ENCODE measurements around the gene SYT12. TPM values are rescaled to one million over a fixed set of nuclear protein-coding genes. Genes with fewer than 3 reads are reported as not detected.

SYT12 gene
- total RNA-seq, 4 donors from 2014 or later: 0.33 to 0.64 TPM; not detected in 2

DNA sequence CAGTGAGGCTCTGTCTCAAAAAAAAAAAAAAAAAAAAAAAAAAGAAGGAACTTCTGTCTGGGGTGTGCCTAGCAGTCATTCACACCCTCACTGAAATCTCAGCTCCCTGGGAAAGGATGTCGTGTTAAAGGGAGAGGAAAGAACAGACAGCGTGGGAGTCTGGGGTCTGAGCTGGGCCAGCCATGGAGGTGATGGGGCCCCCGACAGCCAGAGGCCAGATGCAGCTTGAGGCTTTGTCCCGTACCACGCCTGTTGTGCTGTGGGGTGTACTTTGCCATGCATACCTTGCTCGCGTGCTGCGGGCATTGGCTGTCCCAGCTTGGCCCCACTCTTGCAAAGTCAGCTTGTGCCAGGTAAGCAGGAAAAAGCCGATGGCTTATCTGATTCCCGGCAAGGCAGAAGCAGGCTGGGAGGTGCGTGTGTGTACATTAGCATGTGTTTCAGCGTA, 4.6 kb downstream of the SYT12 start:
- Histone ChIP-seq H3K27ac (no peak overlapping the region), H3K9me3 (no peaks in the 10 kb centered on the region), H3K4me3 (no peak overlapping the region), H3K27me3 (peaks cover 0 to 10% (median 6%) of the 10 kb centered on the region in 3 donors), H3K36me3 (no peaks in the 10 kb centered on the region), H3K4me1 (peaks cover 4% of the 10 kb centered on the region in 2 donors)
- no peak for DNase-seq
- TF ChIP-seq POLR2A (IDR thresholded peaks at IDR 0.05): no peak
- TF ChIP-seq, protein P1, sequence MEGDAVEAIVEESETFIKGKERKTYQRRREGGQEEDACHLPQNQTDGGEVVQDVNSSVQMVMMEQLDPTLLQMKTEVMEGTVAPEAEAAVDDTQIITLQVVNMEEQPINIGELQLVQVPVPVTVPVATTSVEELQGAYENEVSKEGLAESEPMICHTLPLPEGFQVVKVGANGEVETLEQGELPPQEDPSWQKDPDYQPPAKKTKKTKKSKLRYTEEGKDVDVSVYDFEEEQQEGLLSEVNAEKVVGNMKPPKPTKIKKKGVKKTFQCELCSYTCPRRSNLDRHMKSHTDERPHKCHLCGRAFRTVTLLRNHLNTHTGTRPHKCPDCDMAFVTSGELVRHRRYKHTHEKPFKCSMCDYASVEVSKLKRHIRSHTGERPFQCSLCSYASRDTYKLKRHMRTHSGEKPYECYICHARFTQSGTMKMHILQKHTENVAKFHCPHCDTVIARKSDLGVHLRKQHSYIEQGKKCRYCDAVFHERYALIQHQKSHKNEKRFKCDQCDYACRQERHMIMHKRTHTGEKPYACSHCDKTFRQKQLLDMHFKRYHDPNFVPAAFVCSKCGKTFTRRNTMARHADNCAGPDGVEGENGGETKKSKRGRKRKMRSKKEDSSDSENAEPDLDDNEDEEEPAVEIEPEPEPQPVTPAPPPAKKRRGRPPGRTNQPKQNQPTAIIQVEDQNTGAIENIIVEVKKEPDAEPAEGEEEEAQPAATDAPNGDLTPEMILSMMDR (IDR thresholded peaks at IDR 0.05 in 4 of 5, conservative IDR thresholded peaks at IDR 0.05 in 1 of 5): no peak
- in situ Hi-C loops (cut with MboI; ENCODE audit: low sequenced_read_pairs in 4 of 4) (no loop called here), intact Hi-C loops (cut with DNase I; ENCODE audit: low total_unique reads) (no loop called here)
- ATAC-seq: no peak

DNA sequence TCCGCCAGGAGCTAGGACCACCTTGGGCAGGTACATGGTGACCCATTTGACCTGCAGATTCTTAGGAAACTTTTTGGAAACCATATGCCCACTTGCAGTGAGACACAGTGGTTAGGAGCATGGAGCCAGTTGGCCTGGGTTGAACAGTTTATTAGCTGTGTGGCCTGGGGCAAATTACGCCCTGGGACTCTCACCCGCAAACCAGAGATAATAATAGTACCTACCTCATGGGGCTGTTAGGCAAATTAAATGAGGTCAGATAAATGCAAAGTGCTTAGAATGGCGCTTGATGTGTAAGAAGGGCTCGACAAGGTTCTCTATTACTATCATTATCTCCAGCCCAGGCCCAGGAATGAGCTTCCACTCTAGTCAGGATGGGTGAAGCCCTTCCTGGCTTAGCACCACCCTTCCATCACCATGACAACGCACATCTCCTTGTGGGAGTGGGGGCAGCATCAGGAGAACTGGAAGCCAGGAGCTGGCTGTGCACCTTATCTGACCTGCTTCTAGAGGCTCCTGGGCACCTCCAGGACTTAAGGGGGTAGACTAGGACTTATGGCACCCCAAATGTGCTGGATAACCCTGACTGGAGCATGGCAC, 5.1 kb downstream of the SYT12 start:
- TF ChIP-seq, protein P1 (IDR thresholded peaks at IDR 0.05 in 4 of 5, conservative IDR thresholded peaks at IDR 0.05 in 1 of 5): no peak
- no peak for TF ChIP-seq POLR2A (IDR thresholded peaks at IDR 0.05)
- H3K36me3 ChIP-seq: no peaks in the 10 kb centered on the region
- H3K27me3 ChIP-seq: peaks cover 0 to 8% (median 6%) of the 10 kb centered on the region in 3 donors
- DNase-seq (no peak), ATAC-seq (no peak)
- intact Hi-C loops (cut with DNase I; ENCODE audit: low total_unique reads): no loop called here
- no peaks in the 10 kb centered on the region for H3K4me1 ChIP-seq
- no peaks in the 10 kb centered on the region for H3K9me3 ChIP-seq
- in situ Hi-C loops (cut with MboI; ENCODE audit: low sequenced_read_pairs in 4 of 4): no loop called here
- H3K4me3 ChIP-seq: no peak overlapping the region
- no peak overlapping the region for H3K27ac ChIP-seq

DNA sequence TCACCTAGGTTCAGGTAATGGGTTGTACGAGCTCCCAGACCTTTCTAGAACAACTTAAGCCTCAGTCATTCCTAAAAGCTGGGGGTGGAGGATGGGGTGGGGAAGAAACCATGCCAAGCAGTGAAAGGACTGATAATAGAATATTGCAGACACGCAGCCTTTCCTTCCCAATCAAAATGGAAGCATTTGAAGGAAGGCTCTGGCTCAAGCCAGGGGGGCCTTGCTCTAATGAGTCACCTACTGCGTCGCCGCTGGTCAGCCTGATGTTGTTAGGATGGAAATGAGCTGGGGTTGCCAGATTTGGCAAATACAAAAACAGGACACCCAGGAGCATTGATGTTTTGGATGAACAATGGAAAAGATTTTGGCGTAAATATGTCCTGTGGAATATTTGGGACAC, 6.2 kb downstream of the SYT12 start:
- DNase-seq: no peak
- Histone ChIP-seq H3K4me3 (no peak overlapping the region), H3K36me3 (no peaks in the 10 kb centered on the region), H3K27ac (no peak overlapping the region), H3K27me3 (peaks cover 0 to 6% (median under 1%) of the 10 kb centered on the region in 3 donors), H3K4me1 (no peaks in the 10 kb centered on the region), H3K9me3 (no peaks in the 10 kb centered on the region)
- TF ChIP-seq POLR2A (IDR thresholded peaks at IDR 0.05): no peak
- TF ChIP-seq, protein P1 (IDR thresholded peaks at IDR 0.05 in 4 of 5, conservative IDR thresholded peaks at IDR 0.05 in 1 of 5): no peak
- in situ Hi-C loops (cut with MboI; ENCODE audit: low sequenced_read_pairs in 4 of 4) (no loop called here), intact Hi-C loops (cut with DNase I; ENCODE audit: low total_unique reads) (no loop called here)
- no peak for ATAC-seq

DNA sequence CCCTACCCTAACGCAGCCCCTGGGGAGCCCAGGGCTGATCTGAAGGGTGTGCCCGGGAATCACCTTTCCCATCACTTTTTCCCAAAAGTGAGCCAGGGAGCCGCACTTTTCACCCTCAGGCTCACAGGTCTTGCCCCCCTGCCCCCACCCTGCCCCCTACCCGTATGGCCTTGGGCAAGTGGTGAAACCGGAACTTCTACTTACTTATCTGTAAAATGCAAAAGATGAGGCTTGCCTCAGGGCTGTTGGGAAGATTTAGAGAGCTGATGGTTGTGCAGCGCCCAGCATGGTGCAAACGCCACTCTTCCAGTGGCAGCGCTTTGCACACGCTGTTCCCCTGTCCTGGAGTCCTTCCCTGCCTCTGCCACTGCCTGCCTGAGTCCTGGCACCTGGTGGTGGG, 8.0 kb downstream of the SYT12 start:
- in situ Hi-C loops (cut with MboI; ENCODE audit: low sequenced_read_pairs in 4 of 4) (no loop called here), intact Hi-C loops (cut with DNase I; ENCODE audit: low total_unique reads) (no loop called here)
- H3K9me3 ChIP-seq: no peaks in the 10 kb centered on the region
- ATAC-seq (no peak), DNase-seq (no peak)
- H3K36me3 ChIP-seq: no peaks in the 10 kb centered on the region
- H3K27me3 ChIP-seq: no peaks in the 10 kb centered on the region
- H3K27ac ChIP-seq: no peak overlapping the region
- TF ChIP-seq POLR2A (IDR thresholded peaks at IDR 0.05): no peak
- TF ChIP-seq, protein P1 (IDR thresholded peaks at IDR 0.05 in 4 of 5, conservative IDR thresholded peaks at IDR 0.05 in 1 of 5): no peak
- no peak overlapping the region for H3K4me3 ChIP-seq
- H3K4me1 ChIP-seq: no peaks in the 10 kb centered on the region
